GM19328 (cell line): ENCODE data around the gene POMP.
"Not testable (repeated sequence)": the region's sequence is repeated elsewhere in the genome, so short reads cannot be mapped to it uniquely, and the experiment has no call there.

Experiments used
- ATAC-seq: cut with Tn5 transposase; IDR thresholded peaks from one replicate; pipeline ENCODE4 v1.9.1; 2021; ENCODE audit warnings: mild to moderate bottlenecking, moderate library complexity; ENCODE audit not compliant: unreplicated experiment

Gene POMP

GRCh38 chr13:28693605-28694491 lies 34.9 kb downstream of the POMP start:
- ATAC-seq, result not testable (repeated sequence)

GRCh38 chr13:28697441-28697840 lies 38.5 kb downstream of the POMP start:
- ATAC-seq, result no peak

- no peak for ATAC-seq
These were observed 40.3 kb downstream of the POMP start for GRCh38 chr13:28699246-28699645.

- no peak for ATAC-seq
These were observed 45.4 kb downstream of the POMP start for GRCh38 chr13:28704282-28704681.

GRCh38 chr13:28704919-28705318 lies 46.0 kb downstream of the POMP start:
- ATAC-seq, result no peak

GRCh38 chr13:28705461-28706083 lies 46.6 kb downstream of the POMP start:
- no peak for ATAC-seq

- ATAC-seq, result peak; percentile 96
These were observed 48.9 kb downstream of the POMP start for GRCh38 chr13:28707629-28708427.

GRCh38 chr13:28710161-28710560 lies 51.2 kb downstream of the POMP start:
- no peak for ATAC-seq

- ATAC-seq, result no peak
These were observed 55.7 kb downstream of the POMP start for GRCh38 chr13:28714651-28715050.

- no peak for ATAC-seq
These were observed 57.6 kb downstream of the POMP start for GRCh38 chr13:28716511-28716910.

- ATAC-seq, result no peak
These were observed 58.2 kb downstream of the POMP start for GRCh38 chr13:28717170-28717569.

GRCh38 chr13:28718196-28718542 lies 59.2 kb downstream of the POMP start:
- ATAC-seq, result no peak

GRCh38 chr13:28718543-28719226 lies 59.8 kb downstream of the POMP start, which contains the start of gene SLC46A3:
Gene SLC46A3, minus strand, starts transcription at chr13:28718970. Its CDS starts 972 bp downstream, at chr13:28717998.
- peak; percentile 99 for ATAC-seq

- ATAC-seq, result no peak
These were observed 60.5 kb downstream of the POMP start for GRCh38 chr13:28719227-28720055.

GRCh38 chr13:28723806-28724205 lies 64.9 kb downstream of the POMP start:
- no peak for ATAC-seq

GRCh38 chr13:28725046-28725610 lies 66.2 kb downstream of the POMP start:
- ATAC-seq, result no peak
